ENCODE measurements around the gene LPIN1. TPM values are rescaled to one million over a fixed set of nuclear protein-coding genes. Genes with fewer than 3 reads are reported as not detected.

LPIN1 gene
- 10 to 100 TPM; 29.7 to 38.4 (median 30.4) TPM for total RNA-seq
- long read RNA-seq, donor 1, full-length matches to known transcripts, result 5 of 24 reads
- long read RNA-seq, donor 1, partial matches to known transcripts, result 9 of 24 reads
- long read RNA-seq, donor 1, other reads (novel, unspliced or antisense), result 10 of 24 reads
- long read RNA-seq, donor 2, full-length matches to known transcripts, result 1 of 10 reads
- long read RNA-seq, donor 2, partial matches to known transcripts, result 4 of 10 reads
- long read RNA-seq, donor 2, other reads (novel, unspliced or antisense), result 5 of 10 reads

GRCh38 chr2:11746376-11746806, at the start of gene LPIN1:
Gene LPIN1 (plus strand): TSS chr2:11746632. CDS start chr2:11765542, 18,910 bp downstream.
- peak; percentile 84 for ATAC-seq
- intact Hi-C loops (cut with DNase I, micrococcal nuclease), result no loop called here
- peak within 1 kb of the TSS; percentile 60 for H3K4me3 ChIP-seq

GRCh38 chr2:11696736-11697102, 49.7 kb upstream of the LPIN1 start:
- no peaks in the 10 kb centered on the region for H3K36me3 ChIP-seq (ENCODE audit: low read depth)
- intact Hi-C loops (cut with DNase I, micrococcal nuclease), result no loop called here
- H3K4me3 ChIP-seq, result no peak overlapping the region
- TF ChIP-seq CTCF (IDR thresholded peaks at IDR 0.05), result no peak
- no peaks in the 10 kb centered on the region for H3K4me1 ChIP-seq (ENCODE audit: low read depth)
- no peaks in the 10 kb centered on the region for H3K9me3 ChIP-seq
- ATAC-seq (no peak), DNase-seq (no peak)

More at GRCh38 chr2:11746376-11746806, at the start of gene LPIN1:
- DNase-seq, result peak; percentile 91 to 94 (median 93)
- TF ChIP-seq CTCF (IDR thresholded peaks at IDR 0.05), result no peak
- H3K36me3 ChIP-seq (ENCODE audit: low read depth), result no peaks in the 10 kb centered on the region
- no peaks in the 10 kb centered on the region for H3K9me3 ChIP-seq
- H3K4me1 ChIP-seq (ENCODE audit: low read depth), result peaks cover 23% of the 10 kb centered on the region

- Histone ChIP-seq H3K9me3 (no peaks in the 10 kb centered on the region), H3K4me1 (ENCODE audit: low read depth) (no peaks in the 10 kb centered on the region), H3K4me3 (no peak overlapping the region), H3K36me3 (ENCODE audit: low read depth) (no peaks in the 10 kb centered on the region)
- DNase-seq (peak in 1 of 3 donors; percentile 37), ATAC-seq (peak; percentile 12)
- no peak for TF ChIP-seq CTCF (IDR thresholded peaks at IDR 0.05)
- intact Hi-C loops (cut with DNase I, micrococcal nuclease), result no loop called here
Measured at GRCh38 chr2:11697103-11697871, 49.1 kb upstream of the LPIN1 start.

- Histone ChIP-seq H3K4me1 (ENCODE audit: low read depth) (no peaks in the 10 kb centered on the region), H3K4me3 (no peak overlapping the region), H3K36me3 (ENCODE audit: low read depth) (no peaks in the 10 kb centered on the region), H3K9me3 (no peaks in the 10 kb centered on the region)
- DNase-seq, result peak in 2 of 3 donors; percentile 24 to 41
- TF ChIP-seq CTCF (IDR thresholded peaks at IDR 0.05), result no peak
- peak; percentile 39 for ATAC-seq
- intact Hi-C loops (cut with DNase I, micrococcal nuclease), result no loop called here
Measured at GRCh38 chr2:11698009-11698922, 48.2 kb upstream of the LPIN1 start.

All from mucosa of descending colon (tissue), 3 donors.